Right ventricle myocardium inferior (tissue), 1 donor: Measurements from ENCODE around the gene SLC26A5. TPM values are rescaled to one million over a fixed set of nuclear protein-coding genes. Genes with fewer than 3 reads are reported as not detected.
"Not testable (repeated sequence)": the region's sequence is repeated elsewhere in the genome, so short reads cannot be mapped to it uniquely, and the experiment has no call there.

Experiments
- ATAC-seq: fragments of 200-7000 bp; cut with Tn5 transposase; one replicate; pipeline ENCODE4 v1.9.1; 2020; ENCODE audit warnings: mild to moderate bottlenecking, moderate library complexity
- DNase-seq: peaks from one replicate; pipeline ENCODE4 v3.0.0; 2021; ENCODE audit errors: missing footprints
- intact Hi-C: fragments of 100-400 bp; cut with DNase I; formaldehyde crosslinking; loops from one replicate; pipeline ENCODE4 v1.11.0; 2022
- total RNA-seq: library from RNA; stranded (reverse); fragmentation: NEBNext Ultra II Directional; extraction: Animal tissue kit (Norgen Biotek cat#: 25700); gene quantifications from one replicate; pipeline ENCODE4 v1.2.1, GENCODE V29; 2021
- donor health status: DM: no; HTN: yes; CAD: no; lungs with severe emphysema.

SLC26A5 gene
- total RNA-seq, 1 donor from 2014 or later, result not detected

DNA sequence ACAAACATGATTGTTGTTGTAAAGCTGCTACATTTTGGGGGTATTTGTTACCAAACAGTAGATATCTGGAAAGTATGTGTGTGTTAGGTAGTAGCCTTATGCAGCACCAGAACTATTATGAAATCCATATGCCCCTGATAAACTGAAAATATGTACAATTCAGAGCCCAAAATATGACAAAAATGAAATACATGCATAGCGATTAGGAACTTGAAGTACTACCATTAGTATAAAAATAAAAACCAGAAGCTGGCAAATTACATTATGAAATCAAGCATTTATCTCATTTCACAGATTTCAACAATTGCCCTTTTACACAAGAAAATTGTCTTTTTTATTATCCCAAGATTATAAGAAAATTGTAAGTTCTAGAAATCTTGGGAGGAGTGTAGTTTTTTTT lies 33.9 kb downstream of the SLC26A5 start:
- no peak for DNase-seq
- intact Hi-C loops, result no loop called here
- no peak for ATAC-seq

DNA sequence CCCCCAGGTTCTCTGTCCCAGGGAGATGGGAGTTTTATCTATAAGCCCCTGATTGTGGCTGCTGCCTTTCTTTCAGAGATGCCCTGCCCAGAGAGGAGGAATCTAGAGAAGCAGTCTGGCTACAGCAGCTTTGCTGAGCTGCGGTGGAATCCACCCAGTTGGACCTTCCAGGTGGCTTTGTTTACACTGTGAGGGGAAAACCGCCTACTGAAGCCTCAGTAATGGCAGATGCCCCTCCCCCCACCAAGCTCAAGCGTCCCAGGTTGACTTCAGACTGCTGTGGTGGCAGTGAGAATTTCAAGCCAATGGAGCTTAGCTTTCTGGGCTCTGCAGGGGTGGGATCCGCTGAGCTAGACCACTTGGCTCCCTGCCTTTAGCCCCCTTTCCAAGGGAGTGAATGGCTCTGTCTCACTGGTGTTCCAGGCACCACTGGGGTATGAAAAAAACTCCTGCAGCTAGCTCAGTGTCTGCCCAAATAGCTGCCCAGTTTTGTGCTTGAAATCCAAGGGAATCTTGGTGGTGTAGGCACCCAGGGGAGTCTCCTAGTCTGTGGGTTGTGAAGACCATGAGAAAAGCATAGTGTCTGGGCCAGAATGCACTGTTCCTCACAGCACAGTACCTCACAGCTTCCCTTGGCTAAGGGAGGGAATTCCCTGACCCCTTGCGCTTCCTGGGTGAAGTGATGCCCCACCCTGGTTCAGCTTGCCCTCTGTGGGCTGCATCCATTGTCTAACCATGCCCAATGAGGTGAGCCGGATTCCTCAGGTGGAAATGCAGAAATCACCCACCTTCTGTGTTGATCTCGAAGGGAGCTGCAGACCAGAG lies 40.0 kb downstream of the SLC26A5 start:
- intact Hi-C loops, ATAC-seq, DNase-seq: not testable (repeated sequence)

DNA sequence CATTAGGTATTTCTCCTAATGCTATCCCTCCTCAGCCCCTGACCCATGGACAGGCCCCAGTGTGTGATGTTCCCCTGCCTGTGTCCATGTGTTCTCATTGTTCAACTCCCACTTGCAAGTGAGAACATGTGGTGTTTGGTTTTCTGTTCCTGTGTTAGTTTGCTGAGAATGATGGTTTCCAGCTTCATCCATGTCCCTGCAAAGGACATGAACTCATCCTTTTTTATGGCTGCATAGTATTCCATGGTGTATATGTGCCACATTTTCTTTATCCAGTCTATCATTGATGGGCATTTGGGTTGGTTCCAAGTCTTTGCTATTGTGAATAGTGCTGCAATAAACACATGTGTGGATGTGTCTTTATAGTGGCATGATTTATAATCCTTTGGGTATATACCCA lies 46.3 kb downstream of the SLC26A5 start:
- ATAC-seq, DNase-seq, intact Hi-C loops: not testable (repeated sequence)

DNA sequence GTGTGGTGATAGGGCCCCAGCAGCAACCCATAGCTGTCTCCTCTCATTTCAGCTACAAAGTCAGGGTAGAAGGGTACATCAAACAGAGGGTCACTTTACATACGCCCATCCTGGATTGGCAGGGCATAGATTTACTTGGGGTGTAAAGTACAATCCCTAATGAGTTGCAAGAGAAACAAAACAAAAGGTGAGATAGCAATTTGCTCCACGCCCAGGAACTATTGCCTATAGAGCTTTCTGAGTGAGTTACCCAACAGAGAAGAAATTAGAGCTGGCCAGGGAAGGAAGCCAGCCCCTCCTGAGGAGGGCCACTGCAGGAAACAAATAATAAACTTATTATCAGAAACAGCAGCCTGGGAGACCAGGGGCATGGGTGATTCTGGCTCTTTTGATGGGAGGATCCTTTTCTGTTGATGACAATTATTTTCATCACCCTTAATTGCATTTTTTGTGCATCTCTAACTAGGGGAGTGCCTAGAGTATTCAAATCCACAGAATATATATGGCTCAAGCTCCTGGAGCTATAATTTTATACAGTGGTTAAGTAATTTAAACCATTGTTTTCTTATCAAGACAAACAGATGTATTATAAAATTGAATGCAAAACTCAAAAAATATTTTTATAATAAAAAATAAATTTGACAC lies 47.4 kb downstream of the SLC26A5 start:
- intact Hi-C loops, result no loop called here
- no peak for DNase-seq
- ATAC-seq, result no peak

DNA sequence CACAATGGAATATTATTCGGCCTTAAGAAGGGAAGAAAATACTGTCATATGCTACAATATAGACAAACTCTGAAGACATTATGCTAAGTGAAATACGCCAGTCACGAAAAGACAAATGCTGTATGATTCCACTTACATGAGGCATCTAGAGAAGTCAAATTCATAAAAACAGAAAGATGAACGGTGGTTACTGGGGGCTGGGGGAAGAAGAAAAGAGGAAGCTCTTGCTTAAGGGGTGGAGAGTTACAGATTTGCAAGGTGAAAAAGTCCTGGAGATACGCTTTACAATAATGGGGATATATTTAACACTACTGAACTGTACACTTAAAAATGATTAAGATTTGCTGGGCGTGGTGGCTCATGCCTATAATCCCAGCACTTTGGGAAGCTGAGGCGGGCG lies 49.5 kb downstream of the SLC26A5 start:
- ATAC-seq (no peak), DNase-seq (no peak)
- intact Hi-C loops, result no loop called here

DNA sequence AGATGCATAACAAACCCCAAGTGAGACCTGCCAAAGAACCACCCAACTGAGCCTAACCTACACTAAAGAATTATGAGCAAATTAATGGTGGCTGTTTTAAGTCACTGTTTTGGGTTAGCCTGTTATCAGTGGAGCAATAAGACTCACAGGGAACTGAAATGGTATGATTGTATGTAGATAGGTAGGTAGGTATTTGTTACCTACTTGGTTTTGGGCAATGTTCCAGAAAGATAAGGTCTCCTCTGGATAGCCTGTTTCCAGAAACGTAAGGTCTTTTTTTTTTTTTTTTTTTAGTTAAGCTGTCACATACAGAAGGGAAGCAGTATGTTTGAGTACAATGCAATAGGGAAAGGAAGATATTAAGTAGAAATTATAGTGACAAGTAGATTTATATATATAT lies 50.9 kb downstream of the SLC26A5 start:
- DNase-seq, result no peak
- intact Hi-C loops, result no loop called here

DNA sequence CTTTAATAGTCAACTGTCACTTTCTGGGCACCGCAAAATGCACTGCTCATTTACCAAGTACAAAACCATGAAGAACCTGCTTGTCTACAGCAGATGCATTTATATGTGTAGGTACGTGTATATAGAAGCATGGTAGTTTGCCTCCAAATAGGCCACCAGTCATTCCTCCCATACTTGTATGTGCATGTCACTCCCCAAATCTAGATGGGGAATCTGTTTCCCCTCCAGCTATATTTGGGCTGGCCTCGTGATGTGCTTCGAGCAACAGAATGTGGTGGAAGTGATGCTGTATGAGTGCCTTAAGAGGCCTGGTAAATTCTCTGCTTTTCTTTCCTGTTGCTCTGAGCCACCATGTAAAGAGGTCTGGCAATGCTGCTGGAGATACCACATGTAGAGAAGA lies 51.4 kb downstream of the SLC26A5 start:
- ATAC-seq, result no peak
- intact Hi-C loops, result no loop called here
- DNase-seq, result no peak

More for the DNA sequence above, 50.9 kb downstream of the SLC26A5 start:
- no peak for ATAC-seq

DNA sequence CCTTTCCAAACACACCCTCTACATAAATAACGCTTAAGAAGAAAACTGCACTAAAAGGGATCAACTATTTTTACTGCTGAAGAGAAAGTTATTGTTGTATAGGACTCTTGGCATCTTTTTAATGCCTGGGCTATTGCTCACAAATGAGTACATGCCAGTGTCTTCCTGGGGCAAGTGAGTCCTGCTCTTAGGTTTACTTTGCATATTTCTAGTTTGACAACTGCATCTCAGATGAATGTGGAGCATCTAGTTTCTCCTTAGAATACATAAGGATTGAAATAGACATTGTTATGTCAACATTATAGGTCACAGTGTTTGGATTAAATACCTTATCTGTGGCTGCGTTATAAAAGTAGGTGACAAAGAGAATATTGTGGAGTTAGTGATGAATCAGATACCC lies 54.0 kb downstream of the SLC26A5 start:
- DNase-seq (no peak), ATAC-seq (no peak)
- intact Hi-C loops, result no loop called here

DNA sequence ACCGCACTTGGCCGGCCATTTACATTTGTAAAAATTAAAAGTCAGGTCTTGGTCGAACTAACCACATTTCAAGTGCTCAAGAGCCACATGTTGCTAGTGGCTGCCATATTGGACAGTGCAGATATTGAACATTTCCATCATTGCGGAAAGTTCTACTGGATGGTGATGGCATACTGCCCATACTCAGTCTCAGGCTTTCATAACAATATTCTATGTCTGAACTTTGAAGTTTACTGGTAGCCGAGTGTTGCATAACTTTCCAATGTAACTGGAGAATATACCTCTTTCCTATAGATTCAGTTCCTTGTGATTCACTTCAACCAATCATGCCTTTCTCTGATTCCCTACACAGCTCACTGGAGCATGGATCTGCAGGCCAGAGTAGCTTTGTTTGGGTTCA lies 54.9 kb downstream of the SLC26A5 start:
- intact Hi-C loops, result no loop called here
- ATAC-seq (no peak), DNase-seq (no peak)

DNA sequence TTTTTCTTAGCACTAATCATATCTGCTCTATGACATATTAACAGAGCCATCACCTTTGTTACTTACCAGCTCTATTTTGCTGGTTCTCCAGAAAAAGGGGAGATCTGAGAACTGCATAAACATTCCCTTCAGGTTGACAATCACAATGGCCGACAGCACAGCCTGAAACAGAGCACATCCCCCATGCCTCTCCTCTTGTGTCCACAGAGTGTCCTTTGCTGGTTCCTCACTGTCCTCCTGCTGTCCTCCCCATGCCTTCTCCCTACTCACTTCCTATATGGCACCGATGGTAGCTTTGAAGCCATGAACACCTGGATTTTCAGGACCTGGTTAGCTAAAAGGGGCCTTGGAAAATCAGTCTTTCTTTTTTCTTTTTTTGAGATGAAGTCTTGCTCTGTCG lies 56.7 kb downstream of the SLC26A5 start:
- DNase-seq, result no peak
- no peak for ATAC-seq
- intact Hi-C loops, result no loop called here

DNA sequence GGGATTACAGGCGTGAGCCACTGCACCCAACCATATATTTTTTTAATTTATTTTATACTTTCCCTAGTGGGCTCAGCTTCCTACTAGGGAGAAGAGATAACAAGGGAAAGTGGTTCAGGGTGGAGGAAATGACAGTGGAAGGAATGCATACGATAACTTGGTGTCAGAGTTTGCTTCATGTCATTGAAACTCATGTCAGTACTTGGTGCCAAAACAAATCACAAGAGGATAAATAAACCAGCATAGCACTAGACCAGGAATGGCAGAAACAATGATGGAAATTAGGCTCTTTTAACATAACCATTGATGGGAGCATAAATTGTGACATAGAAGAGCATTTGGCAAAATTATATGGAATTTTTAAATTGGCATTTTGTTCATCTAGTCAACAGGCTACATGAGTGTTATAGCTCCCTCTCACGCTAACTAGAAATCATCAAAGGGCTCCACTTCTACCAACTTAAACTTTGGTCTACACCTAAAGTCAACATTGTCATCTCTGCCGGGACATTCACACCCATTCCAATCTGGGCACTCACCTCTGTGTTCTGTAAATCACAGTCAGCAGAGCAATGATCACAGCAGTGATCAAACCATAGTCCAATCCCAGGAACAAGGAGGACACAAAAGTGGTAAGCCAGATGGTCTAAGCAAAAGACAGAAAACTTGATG lies 57.4 kb downstream of the SLC26A5 start:
- intact Hi-C loops, result no loop called here
- DNase-seq (no peak), ATAC-seq (no peak)

DNA sequence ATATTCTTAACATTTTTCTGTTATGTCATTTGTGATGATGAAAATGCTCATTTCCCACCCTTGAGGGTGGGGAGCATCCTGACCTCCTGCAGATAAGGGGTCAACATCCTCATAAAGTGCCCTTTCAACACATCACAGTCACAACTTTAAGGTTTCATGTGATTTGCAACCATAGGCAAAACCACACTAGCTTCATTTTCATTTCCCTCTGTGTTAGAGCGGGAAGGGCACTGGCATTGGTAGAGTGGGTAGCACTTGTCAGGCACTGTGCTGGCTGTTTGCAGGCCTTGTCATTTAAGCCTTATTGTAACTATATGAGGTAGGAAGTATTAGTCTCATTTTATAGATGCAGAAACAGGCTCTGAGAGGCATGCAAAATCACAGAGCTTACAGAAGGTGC lies 58.8 kb downstream of the SLC26A5 start:
- intact Hi-C loops, result no loop called here
- DNase-seq, result no peak

DNA sequence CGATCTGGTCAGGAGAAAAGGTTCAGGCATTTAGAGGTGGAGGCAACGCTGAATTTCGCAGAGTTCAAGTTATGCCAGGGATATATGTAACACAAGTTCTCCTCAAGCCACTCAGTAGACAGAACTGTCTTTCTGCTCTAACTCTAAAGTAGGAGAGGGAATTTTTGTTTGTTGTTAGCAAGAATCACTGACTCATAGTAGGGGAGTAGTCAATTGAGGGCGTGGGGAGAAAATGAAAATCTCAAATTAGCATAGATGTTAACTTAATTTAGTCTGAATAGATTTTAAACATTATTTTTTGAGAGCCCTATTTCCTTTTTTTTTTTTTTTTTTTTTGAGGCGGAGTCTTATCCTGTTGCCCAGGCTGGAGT lies 64.0 kb downstream of the SLC26A5 start:
- DNase-seq, result no peak
- intact Hi-C loops, result no loop called here
- no peak for ATAC-seq

More for the DNA sequence above, 58.8 kb downstream of the SLC26A5 start:
- no peak for ATAC-seq

DNA sequence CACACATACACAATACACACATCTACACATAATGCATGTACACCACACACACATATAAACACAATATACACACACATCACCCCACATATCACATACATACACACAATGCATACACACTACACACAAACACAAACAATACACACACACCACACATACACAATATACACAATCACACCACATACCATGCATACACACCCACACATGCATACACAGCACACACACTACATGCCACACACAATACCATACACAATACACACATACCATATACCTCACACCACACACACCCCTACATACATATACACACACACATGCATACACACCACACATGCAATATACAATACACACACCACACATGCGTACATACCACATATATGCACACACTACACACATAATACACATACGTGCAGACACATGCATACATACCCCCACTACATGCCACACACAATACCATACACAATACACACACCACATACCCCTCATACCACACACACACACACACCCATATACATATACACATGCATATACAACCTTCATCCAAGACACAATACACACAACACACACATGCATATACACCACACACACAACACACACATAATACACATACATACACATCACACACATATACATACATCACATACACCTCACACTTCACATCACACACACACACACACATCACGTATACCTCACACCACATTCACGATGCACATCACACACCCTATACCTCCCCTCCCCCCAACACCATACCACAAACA lies 64.6 kb downstream of the SLC26A5 start:
- intact Hi-C loops, result no loop called here
- no peak for DNase-seq
- no peak for ATAC-seq

DNA sequence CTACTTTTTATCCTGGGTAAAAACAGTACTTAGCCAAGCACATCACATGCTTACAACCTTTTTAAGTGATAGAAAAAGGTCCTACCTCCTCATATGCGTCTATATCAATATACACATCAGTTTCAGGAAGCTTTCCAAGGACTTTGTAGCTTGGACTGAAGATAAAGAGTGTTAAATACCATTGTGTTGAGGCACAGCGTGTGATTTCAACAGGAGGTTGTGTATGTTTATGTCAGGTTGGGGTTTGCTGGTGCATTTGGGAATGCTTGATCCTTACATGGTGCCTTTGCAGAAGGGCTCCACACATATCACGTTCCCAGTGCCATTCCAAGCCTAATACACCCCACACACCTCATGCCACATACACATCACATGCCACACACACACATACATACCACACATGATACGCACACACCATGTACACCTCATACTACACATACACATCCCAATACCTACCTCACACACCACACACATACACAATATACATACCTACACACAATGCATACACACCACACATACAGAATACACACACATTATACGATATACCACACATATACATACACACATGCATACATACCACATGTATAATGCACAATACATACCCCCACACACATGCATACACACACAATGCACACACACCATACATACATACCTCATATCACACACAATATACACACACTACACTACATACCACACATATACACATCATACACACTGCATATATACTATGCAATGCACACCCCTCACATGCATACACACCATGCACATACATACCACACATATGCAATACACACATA lies 65.4 kb downstream of the SLC26A5 start:
- DNase-seq (no peak), ATAC-seq (no peak)

DNA sequence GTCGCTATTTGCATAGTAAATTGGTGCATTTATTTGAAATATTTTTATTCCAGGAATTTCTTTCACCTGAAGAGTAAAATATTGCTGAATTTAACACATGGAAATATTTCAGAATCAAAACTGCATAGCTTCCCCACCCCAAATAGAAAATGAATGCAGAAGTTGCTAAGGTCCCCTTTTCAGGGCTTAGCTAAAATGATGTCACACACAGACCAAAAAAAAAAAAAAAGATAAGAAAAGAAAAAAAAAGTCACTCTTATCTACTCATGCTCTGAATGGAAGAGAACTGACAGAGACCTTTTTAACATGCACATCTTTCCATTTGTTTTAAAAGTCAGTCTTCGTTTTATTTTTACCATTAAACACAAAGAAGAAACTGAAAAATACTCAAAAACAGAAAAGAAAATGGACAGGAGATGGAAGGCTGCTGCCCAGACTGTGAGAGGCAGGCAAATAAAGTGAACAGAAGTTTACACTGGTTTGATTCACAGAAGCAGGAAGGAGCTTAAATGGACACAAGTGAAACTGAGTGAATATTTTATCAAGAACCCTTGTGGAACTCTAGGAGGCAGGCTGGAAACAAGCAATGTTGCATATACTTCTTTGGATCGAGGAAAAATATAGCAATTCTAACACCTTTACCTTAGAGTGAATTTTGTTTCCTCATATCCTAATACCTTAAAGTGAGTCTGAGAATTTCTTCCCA lies 66.6 kb downstream of the SLC26A5 start:
- ATAC-seq (no peak), DNase-seq (no peak)
- intact Hi-C loops, result no loop called here

More for the DNA sequence above, 65.4 kb downstream of the SLC26A5 start:
- intact Hi-C loops, result no loop called here

DNA sequence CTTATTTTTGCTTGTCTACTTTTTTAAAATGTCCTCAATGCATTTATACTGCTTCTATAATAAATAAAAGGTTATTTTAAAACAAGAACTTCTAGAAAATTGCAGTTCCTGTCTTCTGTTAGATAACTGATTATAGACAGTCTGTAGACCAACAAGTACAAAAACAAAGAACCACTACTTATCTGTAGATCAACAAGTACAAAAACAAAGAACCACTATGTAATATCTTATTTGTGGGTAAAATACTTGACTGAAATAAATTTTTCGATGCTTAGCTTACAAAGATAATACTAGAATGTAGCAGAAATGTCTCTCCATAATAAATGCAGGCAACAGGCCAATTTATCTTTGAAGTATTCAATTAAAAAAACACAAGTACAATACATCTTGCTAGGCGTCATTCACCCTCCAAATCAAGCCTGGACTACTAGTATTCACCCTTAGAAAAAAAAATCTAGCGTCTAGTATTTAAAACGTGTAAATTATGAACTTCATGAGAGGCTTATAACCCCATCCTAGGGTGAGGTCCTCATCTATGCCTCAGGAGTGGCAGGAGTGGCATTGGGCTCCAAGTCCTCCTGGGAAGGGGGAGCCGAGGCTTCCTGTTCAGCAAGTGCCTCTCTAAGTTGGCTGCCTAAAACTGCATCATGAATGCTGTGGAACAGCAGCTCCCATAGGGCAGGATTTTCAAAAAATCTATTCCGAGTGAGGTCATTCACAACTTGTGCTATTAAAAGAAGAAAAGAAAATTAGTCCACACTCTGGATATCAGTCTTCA lies 72.0 kb downstream of the SLC26A5 start:
- ATAC-seq (no peak), DNase-seq (no peak)
- intact Hi-C loops, result no loop called here
